ENCODE results near the gene CSAD. TPM values are rescaled to one million over a fixed set of nuclear protein-coding genes. Genes with fewer than 3 reads are reported as not detected.
A peak's percentile ranks its signal among the peaks of the same experiment; 100 is the strongest.

The CSAD gene
- polyA plus RNA-seq, 1 experiment: 18.9 TPM

GRCh38 chr12:53224061-53224896, 43.6 kb upstream of the CSAD start:
- no peak overlapping the region for H3K27ac ChIP-seq (ENCODE audit: low read depth, low read length)
- ChIA-PET POLR2A (no interaction called here), CTCF (interaction anchor here (0.8 to 1.5 kb wide), 3 partner anchors 12 to 177 kb away, joined by 3 read pairs; no protein-coding TSS in a partner anchor)
- no peak overlapping the region for H3K4me3 ChIP-seq (ENCODE audit: low read depth, low read length)
- DNase-seq (ENCODE audit: low read depth, low spot score): no peak
- no peaks in the 10 kb centered on the region; the same call in 1 of the 2 replicates for H3K9me3 ChIP-seq (ENCODE audit: control insufficient read depth, insufficient read depth, low read length)
- peak; percentile 39 for TF ChIP-seq CTCF (IDR thresholded peaks at IDR 0.05; ENCODE audit: low read depth, low read length)
- H3K27me3 ChIP-seq (ENCODE audit: control insufficient read depth, insufficient read depth, low read length): no peaks in the 10 kb centered on the region

GRCh38 chr12:53223389-53224060, 42.8 kb upstream of the CSAD start:
- Histone ChIP-seq H3K27ac (ENCODE audit: low read depth, low read length) (peak overlapping the region; percentile 57), H3K27me3 (ENCODE audit: control insufficient read depth, insufficient read depth, low read length) (no peaks in the 10 kb centered on the region), H3K4me3 (ENCODE audit: low read depth, low read length) (peak overlapping the region; percentile 3; the same call in 1 of the 2 replicates), H3K9me3 (ENCODE audit: control insufficient read depth, insufficient read depth, low read length) (no peaks in the 10 kb centered on the region; the same call in 1 of the 2 replicates)
- POLR2A ChIA-PET: interaction anchor here (0.6 kb wide), 1 partner anchor 26 kb away, joined by 3 read pairs; no protein-coding TSS in a partner anchor
- DNase-seq (ENCODE audit: low read depth, low spot score): no peak
- CTCF ChIA-PET: interaction anchor here (0.6 to 1.5 kb wide), 4 partner anchors 11 to 176 kb away, joined by 3 to 6 read pairs (median 3); no protein-coding TSS in a partner anchor
- no peak for TF ChIP-seq CTCF (IDR thresholded peaks at IDR 0.05; ENCODE audit: low read depth, low read length)

GRCh38 chr12:53222806-53223261, 42.1 kb upstream of the CSAD start:
- Histone ChIP-seq H3K9me3 (ENCODE audit: control insufficient read depth, insufficient read depth, low read length) (no peaks in the 10 kb centered on the region; the same call in 1 of the 2 replicates), H3K27ac (ENCODE audit: low read depth, low read length) (peak overlapping the region; percentile 43), H3K27me3 (ENCODE audit: control insufficient read depth, insufficient read depth, low read length) (no peaks in the 10 kb centered on the region), H3K4me3 (ENCODE audit: low read depth, low read length) (no peak overlapping the region)
- POLR2A ChIA-PET: no interaction called here
- CTCF ChIA-PET: interaction anchor here (0.6 to 1.5 kb wide), 3 partner anchors 33 to 176 kb away, joined by 3 to 6 read pairs (median 3); no protein-coding TSS in a partner anchor
- DNase-seq (ENCODE audit: low read depth, low spot score): no peak
- no peak for TF ChIP-seq CTCF (IDR thresholded peaks at IDR 0.05; ENCODE audit: low read depth, low read length)

GRCh38 chr12:53222170-53222721, 41.5 kb upstream of the CSAD start:
- POLR2A ChIA-PET: no interaction called here
- peak overlapping the region; percentile 34 for H3K4me3 ChIP-seq (ENCODE audit: low read depth, low read length)
- no peak for TF ChIP-seq CTCF (IDR thresholded peaks at IDR 0.05; ENCODE audit: low read depth, low read length)
- H3K9me3 ChIP-seq (ENCODE audit: control insufficient read depth, insufficient read depth, low read length): no peaks in the 10 kb centered on the region; the same call in 1 of the 2 replicates
- H3K27ac ChIP-seq (ENCODE audit: low read depth, low read length): peak overlapping the region; percentile 21
- no peak for DNase-seq (ENCODE audit: low read depth, low spot score)
- no peaks in the 10 kb centered on the region for H3K27me3 ChIP-seq (ENCODE audit: control insufficient read depth, insufficient read depth, low read length)
- CTCF ChIA-PET: no interaction called here
